Testis (tissue), 2 donors: ENCODE results near the gene WDHD1.

ENCODE experiments used
- POLR2A ChIP-seq: fragments of 450-650 bp; IDR thresholded peaks from one replicate; pipeline ENCODE4 v1.6.1; 2017; ENCODE audit warnings: antibody characterized with exemption, mild to moderate bottlenecking, moderate library complexity
- TF ChIP-seq, protein P1 (sequence below), 3 experiments: fragments of 450-650 bp in 2 of 3; fragments of 200-600 bp in 1 of 3; sonication (generic) in 1 of 3; IDR thresholded peaks; one replicate each; pipeline ENCODE4 v1.5.1; 2016 to 2019; ENCODE audit warnings: antibody characterized with exemption in 3 of 3, mild to moderate bottlenecking in 2 of 3, moderate library complexity in 1 of 3

DNA sequence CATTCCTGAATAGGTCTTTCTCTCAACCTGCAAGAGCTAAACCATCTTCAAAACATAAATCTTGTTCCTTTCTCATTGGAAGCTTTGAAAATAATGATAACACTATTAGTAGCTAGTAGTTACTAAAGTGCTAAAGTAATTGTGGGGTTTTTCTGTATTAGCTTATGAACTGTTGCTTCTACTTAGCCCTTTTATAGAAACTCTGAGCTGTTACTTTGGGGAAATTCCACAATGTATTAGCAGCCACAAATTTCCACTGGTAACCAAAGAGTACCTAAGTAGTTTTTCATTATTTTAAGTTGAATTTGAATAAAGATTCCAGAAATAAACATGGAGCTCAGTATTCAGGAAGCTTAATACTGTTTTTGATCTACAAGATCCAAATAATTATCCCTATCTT lies 18.2 kb upstream of the WDHD1 start:
- TF ChIP-seq, protein P1, sequence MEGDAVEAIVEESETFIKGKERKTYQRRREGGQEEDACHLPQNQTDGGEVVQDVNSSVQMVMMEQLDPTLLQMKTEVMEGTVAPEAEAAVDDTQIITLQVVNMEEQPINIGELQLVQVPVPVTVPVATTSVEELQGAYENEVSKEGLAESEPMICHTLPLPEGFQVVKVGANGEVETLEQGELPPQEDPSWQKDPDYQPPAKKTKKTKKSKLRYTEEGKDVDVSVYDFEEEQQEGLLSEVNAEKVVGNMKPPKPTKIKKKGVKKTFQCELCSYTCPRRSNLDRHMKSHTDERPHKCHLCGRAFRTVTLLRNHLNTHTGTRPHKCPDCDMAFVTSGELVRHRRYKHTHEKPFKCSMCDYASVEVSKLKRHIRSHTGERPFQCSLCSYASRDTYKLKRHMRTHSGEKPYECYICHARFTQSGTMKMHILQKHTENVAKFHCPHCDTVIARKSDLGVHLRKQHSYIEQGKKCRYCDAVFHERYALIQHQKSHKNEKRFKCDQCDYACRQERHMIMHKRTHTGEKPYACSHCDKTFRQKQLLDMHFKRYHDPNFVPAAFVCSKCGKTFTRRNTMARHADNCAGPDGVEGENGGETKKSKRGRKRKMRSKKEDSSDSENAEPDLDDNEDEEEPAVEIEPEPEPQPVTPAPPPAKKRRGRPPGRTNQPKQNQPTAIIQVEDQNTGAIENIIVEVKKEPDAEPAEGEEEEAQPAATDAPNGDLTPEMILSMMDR (IDR thresholded peaks at IDR 0.05): no peak
- TF ChIP-seq POLR2A: no peak
